GM12875 (cell line): ENCODE results near the gene TMEM198.

ENCODE experiments used
- H3K4me3 ChIP-seq: one replicate; pipeline ENCODE4 v1.5.1; 2011; ENCODE audit warnings: low read depth, low read length, control low read depth
- TF ChIP-seq, protein P1 (sequence below): IDR thresholded peaks from 2 replicates; pipeline ENCODE4 v1.5.1; 2011; ENCODE audit warnings: low read depth, mild to moderate bottlenecking, control low read depth, inconsistent platforms, low read length, moderate library complexity, borderline replicate concordance; ENCODE audit not compliant: insufficient read depth

The TMEM198 gene

GRCh38 chr2:219509780-219510511, 33.9 kb upstream of the TMEM198 start:
- no peak overlapping the region for H3K4me3 ChIP-seq
- TF ChIP-seq, protein P1, sequence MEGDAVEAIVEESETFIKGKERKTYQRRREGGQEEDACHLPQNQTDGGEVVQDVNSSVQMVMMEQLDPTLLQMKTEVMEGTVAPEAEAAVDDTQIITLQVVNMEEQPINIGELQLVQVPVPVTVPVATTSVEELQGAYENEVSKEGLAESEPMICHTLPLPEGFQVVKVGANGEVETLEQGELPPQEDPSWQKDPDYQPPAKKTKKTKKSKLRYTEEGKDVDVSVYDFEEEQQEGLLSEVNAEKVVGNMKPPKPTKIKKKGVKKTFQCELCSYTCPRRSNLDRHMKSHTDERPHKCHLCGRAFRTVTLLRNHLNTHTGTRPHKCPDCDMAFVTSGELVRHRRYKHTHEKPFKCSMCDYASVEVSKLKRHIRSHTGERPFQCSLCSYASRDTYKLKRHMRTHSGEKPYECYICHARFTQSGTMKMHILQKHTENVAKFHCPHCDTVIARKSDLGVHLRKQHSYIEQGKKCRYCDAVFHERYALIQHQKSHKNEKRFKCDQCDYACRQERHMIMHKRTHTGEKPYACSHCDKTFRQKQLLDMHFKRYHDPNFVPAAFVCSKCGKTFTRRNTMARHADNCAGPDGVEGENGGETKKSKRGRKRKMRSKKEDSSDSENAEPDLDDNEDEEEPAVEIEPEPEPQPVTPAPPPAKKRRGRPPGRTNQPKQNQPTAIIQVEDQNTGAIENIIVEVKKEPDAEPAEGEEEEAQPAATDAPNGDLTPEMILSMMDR, result peak; percentile 79

DNA sequence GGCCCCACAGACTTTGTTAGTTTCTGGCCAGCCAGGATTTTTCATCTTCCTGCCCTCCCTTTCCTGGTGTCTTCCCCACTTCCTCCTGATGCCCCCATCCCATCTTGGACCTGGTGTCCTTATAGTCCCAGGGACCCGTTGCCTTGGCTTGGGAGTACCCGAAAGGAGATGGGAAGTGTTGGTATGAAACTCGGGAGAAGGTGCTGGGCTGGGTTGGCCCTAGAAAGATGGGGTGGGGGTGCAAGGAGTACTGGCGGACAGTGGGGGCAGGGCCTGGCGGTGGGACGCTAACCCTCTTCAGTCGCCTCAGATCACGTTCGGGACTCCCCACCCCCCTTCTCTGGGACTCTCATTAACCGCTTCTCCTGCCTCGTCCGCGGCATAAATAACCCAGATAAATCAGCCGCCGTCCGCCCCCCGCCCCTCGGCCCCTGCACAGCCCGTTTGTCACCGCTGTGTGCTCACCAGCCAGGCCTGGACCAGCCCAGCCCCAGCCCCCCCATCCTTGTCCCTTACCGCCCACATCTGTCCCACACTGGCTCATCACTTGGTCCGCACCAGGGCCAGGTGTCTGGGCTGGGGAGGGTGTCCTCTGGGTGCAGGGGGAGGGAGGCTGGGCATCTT, 33.2 kb upstream of the TMEM198 start:
- H3K4me3 ChIP-seq, result no peak overlapping the region
- TF ChIP-seq, protein P1, result no peak

DNA sequence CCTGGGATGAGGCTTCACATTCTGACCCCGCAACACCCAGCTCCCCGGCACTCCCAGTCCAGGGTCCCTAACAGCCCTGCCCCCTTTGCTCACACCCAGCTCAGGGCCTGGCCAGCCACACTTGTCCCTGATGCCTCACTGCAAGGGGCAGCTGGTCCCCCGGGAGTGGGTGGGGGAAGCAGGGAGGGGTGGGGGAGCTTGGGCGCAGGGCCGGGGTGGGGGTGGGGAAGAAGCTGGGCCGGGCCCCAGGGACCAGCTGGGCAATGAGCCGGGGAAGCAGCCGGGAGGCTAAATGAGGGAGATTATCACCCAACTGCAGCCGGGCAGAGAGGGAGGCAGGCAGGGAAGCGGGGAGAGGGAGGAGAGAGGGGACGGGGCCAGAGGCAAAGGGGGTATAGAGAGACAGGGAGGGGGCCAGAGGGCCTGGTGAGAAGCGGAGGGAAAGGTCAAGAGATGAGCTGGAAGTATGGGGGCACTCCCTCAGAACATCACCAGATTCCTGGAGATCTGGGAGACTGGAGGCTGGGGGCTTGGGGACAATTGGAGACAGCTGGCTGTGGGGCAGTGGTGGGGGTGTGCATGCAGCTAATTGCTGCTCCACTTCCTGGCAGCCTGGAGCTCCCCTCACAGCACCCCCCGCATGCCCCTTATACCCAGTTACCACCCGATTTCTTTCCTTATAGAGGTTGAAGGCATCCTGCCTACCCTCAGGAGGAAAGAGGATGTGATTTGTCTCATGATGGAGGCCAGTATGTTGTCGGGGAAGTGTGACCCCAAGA, 32.1 kb upstream of the TMEM198 start:
- no peak overlapping the region for H3K4me3 ChIP-seq
- TF ChIP-seq, protein P1, result no peak

GRCh38 chr2:219512524-219513216, 31.2 kb upstream of the TMEM198 start:
- H3K4me3 ChIP-seq, result no peak overlapping the region
- TF ChIP-seq, protein P1, result no peak

DNA sequence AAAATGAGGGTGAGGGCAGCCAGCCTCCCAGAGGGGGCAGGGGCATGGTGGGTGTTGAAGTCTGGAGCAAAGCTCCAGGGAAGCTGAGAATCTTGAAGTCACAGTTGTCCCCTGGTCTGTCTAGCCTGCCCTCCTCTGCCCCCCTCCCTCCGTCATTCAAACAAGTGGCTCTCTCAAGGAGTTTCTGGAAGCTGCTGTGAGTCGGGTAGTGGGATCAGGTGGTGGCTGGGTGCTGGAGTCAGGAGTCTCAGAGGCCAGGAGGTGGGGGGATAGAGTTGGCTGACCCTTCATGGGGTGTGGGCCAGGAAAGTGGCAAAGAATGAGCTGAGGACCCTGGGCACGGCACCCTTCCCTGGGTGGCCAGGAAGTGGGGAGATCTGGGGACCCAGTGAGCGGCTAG, 30.0 kb upstream of the TMEM198 start:
- TF ChIP-seq, protein P1, result no peak
- no peak overlapping the region for H3K4me3 ChIP-seq

DNA sequence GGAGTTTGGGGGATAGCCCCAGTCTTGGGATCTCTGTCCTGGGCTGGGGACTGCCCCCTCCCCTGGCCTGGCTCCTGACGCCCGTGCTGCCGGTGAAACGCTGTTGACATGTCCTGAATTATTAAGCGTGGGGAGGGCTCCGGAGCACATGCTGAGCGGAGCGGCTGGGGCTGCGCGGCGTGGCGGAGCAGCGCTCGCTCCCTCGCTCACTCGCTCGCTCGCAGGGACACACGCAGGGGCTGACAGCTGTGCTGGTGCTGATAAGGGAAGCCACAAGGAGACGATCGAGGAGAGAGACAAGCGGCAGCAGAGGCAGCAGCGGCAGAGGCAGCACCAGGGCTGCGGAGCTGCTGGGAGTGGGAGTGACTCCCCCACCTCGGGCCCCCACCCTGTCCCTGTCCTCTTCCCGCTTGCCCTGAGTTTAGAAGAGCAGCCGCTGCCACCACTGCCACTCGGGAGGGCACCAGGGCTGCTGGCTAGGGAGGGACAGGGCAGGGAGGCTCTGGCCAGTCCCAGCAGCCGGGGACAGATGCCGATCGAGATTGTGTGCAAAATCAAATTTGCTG, 29.5 kb upstream of the TMEM198 start, which contains the start of gene ASIC4:
ASIC4 (plus strand) TSS at position 287 of the 566 bp plus-strand sequence; CDS start at position 530, 243 bp downstream.
- TF ChIP-seq, protein P1, result no peak
- H3K4me3 ChIP-seq, result no peak within 1 kb of the TSS
